GM19035 (cell line): Measurements from ENCODE around the gene CDH24.

Experiments
- ATAC-seq: cut with Tn5 transposase; IDR thresholded peaks from one replicate; pipeline ENCODE4 v1.9.1; 2021; ENCODE audit not compliant: unreplicated experiment

CDH24 gene

DNA sequence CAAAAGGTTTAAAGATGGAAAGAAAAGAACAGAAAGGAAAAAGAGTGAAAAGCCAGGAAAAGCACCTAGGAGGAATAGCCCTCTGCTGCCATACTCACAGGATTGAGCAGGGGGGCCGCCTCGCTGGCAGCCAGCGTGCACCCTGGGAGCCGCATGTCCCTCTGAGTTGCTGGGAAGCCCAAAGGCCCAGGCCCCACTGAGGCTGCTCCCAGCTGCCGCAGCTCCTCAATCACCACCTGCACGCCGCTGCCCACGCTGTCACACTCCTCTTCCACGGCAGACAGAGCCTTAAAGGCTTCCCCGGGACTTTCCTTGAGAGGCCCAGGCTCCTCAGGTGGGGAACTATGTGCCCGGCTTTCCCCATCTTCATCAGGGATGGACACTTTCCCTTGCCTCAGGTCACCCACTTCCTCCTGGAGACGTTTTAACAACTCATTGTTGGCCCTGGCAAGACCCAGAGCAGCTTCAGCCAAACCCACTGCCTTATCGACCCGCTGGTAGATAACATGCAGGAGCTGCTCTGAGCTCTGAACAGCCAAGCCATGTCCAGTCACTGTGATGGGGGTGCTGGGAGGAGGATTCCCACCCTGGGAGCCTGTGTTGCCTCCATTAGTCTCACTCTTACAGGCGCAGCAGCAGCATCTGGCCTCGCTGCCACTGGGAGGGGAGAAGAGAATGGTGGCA is 58.8 kb downstream of the CDH24 start:
- no peak for ATAC-seq

DNA sequence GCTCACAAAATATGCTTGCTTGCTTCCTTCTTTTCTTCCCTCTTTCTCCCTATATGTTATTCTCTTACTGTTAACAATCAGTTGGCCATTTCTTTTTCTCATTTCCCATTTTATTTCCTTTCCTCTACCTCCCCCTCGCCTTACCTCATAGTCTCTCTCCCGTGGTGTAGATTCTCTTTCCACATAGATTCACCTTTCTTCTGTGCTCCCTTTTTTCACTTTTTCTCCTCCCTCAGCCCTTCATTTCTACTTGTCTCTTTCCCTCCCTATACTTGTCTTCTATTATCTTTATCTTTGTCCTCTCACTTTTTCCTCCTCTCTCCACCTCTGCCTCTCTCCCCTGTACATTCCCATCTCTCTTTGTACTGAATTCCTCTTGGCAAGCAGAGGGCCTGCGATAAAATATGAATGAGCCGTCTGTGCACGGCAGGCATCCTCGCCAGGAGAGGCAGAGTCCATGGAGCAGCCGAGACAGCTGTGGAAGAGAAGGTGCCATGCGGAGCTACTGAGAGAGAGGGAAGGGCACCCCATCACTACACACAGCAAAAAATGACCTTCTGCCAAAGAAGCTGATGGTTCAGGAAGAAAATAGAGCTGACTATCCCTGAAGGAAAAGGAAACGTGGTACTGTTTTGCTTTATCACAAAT is 59.5 kb downstream of the CDH24 start:
- ATAC-seq, result no peak
